LoVo (cell line): ENCODE measurements around the gene GATA2.

Source experiments
- DNase-seq: peaks from one replicate; pipeline ENCODE4 v3.0.0-alpha.2; 2016; ENCODE audit warnings: low spot score

The GATA2 gene

DNA sequence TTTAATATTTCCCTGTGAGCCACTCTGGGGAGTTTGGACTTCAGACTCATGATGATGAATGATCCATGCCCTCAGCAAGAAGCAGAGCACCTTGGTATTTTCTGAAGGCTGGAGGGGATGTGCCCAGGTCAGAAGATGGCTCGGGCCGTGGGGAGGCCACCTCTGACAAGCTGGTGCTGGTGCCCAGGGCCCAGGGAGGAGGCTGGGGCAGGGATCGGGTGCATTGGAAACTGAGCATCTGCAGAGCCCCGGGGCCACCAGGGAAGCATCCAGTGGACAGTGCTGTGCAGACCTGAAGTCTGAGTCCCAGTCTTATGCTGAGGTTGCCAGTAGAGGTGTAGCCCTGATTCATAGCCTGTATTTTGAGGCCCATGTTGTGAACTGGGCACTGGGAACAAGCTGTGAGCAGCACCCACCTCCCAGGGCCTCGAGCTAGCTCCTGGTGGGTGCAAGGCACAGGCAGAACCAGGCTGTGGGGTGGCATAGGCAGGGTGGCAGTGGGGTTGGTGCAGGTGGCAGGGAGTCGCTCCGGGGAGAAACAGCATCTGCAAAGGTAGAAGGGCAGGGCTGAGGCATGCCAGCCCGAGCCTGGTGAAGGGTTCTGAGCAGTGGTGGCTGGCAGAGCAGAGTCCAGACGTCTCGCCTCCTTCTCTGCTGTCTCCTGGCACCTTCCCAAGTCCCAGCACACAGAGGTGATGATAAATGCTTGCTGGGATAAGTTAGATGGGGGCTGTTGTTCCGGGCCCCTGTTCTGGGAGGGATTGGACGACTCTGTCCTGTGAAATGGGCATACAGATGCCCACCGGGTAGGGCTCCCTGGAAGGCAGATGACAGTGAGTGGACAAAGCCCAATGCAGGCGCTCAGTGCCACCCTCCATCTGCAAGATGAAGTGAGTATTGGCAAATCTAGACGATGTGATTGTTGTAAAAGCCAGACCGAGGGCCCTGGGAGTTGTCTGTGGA, 36.9 kb downstream of the GATA2 start:
- no peak for DNase-seq

- no peak for DNase-seq
These were observed 37.9 kb downstream of the GATA2 start for GRCh38 chr3:128455116-128455515.

DNA sequence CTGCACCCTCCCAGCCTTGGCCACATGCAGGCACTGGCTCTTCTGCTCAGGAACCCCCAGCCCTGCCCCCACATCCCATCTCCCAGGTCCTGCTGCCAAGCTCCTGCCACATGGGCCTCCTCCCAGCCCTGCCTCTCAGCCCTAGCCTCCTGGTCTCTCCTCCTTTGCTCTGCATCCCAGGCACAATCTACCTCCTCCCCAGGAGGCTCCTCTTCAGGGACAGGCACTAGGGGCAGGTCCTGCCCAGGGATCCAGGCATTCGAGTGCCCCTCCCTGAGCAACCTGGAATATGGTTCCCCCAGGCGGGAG, 38.7 kb downstream of the GATA2 start:
- no peak for DNase-seq

GRCh38 chr3:128453501-128454309, 39.3 kb downstream of the GATA2 start:
- DNase-seq = no peak

- no peak for DNase-seq
These were observed 40.2 kb downstream of the GATA2 start for GRCh38 chr3:128452678-128453275.

DNA sequence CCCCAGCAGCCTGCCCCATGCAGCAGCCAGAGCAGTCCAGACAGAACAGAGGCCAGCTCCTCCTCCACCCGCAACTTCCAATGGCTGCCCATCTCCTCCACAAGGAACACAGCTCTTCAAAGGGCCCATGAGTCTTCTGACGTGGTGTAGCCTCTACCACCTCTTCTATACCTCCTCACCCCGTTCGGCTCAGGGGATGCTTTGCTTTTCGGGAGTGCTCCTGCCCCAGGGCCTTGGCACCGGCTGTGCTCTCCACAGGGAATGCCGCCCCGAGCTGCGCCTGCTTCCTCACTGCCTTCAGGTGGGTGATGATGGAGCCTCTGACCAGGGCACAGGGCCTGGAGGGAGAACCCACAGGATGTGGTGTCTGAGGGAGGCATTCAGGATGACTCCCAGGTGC, 40.9 kb downstream of the GATA2 start:
- no peak for DNase-seq

GRCh38 chr3:128449111-128449638, 43.8 kb downstream of the GATA2 start:
- no peak for DNase-seq

GRCh38 chr3:128448491-128448890, 44.5 kb downstream of the GATA2 start:
- DNase-seq = no peak

GRCh38 chr3:128447561-128448013, 45.4 kb downstream of the GATA2 start:
- no peak for DNase-seq

DNA sequence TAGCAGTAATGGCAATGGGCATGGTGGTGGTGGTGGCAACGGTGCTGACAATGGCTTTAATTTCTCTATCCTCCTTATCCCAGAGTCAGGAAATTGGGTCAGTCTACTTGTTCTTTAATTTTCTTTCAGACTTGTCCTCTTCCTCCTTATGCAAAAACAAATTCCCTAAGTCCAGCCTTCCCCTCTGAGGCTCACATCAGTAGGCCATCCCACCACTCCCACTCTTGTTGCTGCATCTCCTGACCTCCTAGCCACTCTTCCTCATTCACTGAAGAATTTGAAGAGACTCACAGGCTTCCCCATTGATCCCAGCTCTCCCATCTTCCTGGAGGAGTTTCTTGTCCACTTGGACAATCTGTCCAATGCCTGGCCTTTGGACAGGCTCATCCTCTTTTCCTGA, 46.2 kb downstream of the GATA2 start:
- DNase-seq = no peak

DNA sequence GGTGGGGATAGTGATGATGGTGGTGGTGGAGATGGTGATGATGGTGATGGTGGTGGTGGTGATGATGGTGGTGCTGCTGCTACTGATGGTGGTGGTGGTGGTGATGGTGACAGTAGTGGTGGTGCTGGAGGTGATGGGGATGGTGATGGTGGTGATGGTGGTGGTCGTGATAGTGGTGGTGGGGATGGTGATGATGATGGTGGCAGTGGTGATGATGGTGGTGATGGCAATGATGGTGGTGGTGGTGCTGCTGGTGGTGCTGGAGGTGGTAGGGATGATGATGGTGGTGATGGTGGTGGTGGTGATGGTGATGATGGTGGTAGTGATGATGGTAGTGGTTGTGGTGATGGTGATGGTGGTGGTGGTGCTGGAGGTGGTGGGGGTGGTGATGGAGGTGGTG, 47.6 kb downstream of the GATA2 start:
- DNase-seq = no peak

GRCh38 chr3:128443771-128444170, 49.2 kb downstream of the GATA2 start:
- no peak for DNase-seq

DNA sequence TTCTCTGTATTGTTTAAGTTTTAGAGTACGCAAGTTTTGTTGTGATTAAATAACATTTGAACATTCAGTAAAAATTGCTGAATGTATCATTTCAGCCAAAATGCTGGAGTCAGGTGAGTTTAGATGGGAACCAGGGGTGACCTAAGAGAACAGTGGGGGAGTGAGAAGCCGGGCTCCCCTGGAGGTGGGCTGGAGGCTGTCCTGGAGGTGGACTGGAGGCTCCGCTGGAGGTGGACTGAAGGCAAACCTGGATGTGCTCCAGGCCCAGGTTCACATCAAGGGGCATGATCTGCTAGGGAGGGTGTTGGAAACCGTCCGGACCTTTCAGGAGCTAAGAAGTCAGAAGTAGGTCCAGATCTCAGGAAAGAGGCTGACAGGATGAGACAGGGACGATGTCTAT, 50.1 kb downstream of the GATA2 start:
- no peak for DNase-seq

- no peak for DNase-seq
These were observed 50.9 kb downstream of the GATA2 start for GRCh38 chr3:128442070-128442469.

- no peak for DNase-seq
These were observed 53.8 kb downstream of the GATA2 start for GRCh38 chr3:128439226-128439625.

DNA sequence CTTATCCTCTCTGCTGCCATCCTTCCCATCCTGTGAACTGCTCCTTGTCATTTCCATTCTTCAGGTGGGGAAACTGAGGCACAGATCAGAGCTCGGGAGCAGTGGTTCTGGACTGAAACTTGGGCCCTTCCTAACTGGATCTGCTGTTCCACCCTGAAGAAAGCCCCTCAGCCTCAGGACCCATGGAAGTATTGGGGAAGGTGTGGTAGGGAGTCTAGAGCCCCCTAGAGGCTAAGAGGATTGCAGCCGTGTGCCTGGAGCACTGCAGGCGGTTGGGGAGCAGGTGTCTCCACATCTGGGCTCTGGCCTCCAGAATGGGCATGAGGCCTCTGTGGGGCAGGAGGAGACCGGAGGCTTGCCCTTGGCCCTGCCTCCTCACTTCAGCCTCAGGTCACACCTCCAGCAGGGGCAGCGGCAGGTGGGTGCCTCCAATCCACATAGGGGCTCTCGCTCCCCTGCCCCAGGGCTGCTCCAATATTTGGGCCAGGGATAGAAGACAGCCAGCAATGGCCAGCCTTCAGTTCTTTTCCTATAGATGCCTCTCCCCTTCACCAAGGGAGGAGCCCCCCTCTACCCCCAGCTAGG, 54.4 kb downstream of the GATA2 start:
- no peak for DNase-seq

DNA sequence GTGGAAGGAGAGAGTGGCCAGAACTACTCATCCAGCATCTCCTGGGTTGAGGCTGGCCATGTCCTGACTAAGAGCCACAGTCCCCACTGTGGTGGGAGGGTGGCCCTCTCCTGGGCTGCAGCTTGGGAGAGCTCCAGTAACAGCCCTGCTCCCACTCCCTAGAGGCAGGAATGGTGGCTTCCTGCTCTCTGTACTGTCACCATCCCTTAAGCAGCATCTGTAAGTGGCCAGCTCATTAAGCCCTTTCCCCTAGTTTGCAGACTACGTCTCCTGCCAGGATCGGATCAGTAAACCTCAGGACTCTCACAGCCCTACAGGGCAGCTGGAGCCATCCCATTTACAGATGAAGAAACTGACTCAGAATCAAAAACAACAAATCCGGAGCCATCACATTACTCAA, 56.8 kb downstream of the GATA2 start:
- no peak for DNase-seq

GRCh38 chr3:128435561-128435960, 57.4 kb downstream of the GATA2 start:
- no peak for DNase-seq

DNA sequence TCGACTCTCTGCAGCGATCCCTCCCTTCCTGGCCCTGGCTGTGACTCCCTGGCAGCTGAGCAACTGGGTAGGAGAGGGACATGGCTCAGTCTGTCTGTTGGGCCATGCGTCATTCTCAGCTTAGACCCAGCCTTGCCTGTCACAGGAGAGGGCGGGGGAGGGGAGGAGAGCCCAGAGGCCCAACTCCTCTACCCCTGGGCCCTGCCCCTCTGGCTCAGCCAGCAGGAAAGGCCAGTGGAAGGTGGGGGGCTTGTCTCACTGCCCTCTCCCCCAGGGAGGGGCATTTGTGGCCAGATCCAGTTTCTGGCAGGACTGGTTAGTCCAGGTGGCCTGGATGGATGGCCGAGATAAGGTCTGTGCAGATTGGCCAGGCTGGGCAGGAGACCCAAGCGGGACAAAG, 57.9 kb downstream of the GATA2 start:
- DNase-seq = no peak

DNA sequence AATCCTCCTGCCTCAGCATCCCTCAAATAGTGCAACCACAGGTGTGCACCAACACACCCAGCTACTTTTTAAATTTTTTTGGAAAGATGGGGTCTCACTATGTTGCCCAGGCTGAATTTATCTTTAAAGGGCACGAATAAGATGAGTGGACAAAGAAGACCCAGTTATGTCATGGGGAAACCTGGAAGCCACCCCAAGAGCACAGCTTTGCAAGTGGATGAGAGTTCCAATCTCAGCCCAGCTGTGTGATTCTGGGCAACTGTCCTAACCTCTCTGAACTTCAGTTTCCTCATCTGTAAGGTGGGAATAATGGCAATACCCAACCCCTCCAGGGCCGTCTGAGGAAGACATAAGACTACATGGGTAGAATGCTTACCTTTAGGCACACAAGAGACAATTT, 58.5 kb downstream of the GATA2 start:
- no peak for DNase-seq

- peak; percentile 20 for DNase-seq
These were observed 59.2 kb downstream of the GATA2 start for GRCh38 chr3:128433837-128434165.
